ENCODE measurements around the gene ZACN.
A peak's percentile ranks its signal among the peaks of the same experiment; 100 is the strongest.

ZACN gene

DNA sequence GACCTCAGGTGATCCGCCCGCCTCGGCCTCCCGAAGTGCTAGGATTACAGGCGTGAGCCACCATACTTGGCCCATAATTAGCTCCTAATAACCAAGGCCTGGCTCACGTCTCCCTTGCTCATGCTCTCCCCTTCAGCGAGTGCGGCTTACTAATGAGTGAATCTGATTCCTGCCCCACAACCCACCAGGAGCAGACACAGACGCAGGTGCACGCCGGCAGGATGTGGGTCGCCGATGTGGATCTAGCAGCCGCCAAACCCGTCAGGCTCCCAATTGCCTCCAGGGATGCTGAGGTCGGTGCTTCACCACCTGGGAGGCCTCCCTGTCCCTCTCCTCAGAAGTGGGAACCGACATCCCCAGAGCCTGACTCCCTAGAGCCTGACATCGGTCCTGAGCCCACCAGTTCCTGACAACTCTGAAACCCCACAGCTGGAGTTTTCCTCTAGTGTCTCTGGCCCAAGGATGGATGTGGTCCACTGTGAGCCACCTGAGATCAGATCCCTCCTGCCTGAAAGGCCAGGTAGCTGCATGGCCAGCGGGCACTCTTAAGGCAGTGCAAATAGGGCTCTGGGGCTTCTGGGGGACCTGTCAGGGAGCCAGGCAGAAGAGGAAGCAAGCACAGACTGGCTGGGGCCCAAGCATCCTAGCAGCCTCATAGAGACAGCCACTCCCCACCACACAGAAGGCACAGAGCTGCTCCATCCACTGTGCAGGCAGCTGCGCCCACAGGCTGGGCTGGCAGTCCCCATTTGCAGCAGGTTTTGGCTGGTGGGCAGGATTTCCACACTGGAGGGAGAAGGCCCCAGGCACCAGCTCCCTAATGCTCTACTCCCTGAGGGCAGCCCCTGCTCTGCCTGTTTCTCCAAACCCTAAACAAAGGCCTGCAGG lies 13.8 kb downstream of the ZACN start:
- Histone ChIP-seq H3K4me1 (ENCODE audit: control insufficient read depth, insufficient read depth, low read length, poor library complexity, severe bottlenecking) (no peaks in the 10 kb centered on the region), H3K4me3 (ENCODE audit: extremely low read depth, insufficient read depth, low read length, poor library complexity, severe bottlenecking) (no peak overlapping the region), H3K9me3 (ENCODE audit: control insufficient read depth, low read length) (no peaks in the 10 kb centered on the region), H3K36me3 (ENCODE audit: control insufficient read depth, insufficient read depth, low read length) (peaks cover 97% of the 10 kb centered on the region), H3K27ac (ENCODE audit: low read depth, low read length, severe bottlenecking) (no peak overlapping the region)
- 95% methylated on average over 13 to 20 of the region's 20 CpGs for WGBS, 2 experiments (ENCODE audit: insufficient coverage in 2 of 2)

DNA sequence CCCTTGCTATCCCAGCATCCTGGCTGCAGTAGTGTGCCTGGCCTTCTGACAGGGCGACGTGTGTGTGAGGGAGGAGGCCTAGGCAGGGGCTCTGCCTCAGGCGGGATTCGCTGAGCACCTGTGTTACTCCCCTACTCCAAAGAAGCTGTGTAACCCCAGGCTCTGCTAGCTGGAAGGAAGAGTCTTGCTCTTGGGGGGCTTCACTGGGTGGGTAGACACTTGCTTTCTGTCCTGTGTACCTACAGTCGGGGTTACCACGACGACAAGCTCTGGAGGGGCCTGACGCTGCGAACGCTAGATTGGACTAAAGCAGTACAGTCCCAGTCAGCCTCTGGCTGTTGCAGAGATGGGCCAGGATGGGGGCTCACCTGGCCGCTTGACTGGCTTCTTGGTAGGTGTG lies 15.1 kb downstream of the ZACN start:
- H3K9me3 ChIP-seq (ENCODE audit: control insufficient read depth, low read length), result no peaks in the 10 kb centered on the region
- H3K4me1 ChIP-seq (ENCODE audit: control insufficient read depth, insufficient read depth, low read length, poor library complexity, severe bottlenecking), result no peaks in the 10 kb centered on the region
- no peak overlapping the region for H3K4me3 ChIP-seq (ENCODE audit: extremely low read depth, insufficient read depth, low read length, poor library complexity, severe bottlenecking)
- peaks cover 97% of the 10 kb centered on the region for H3K36me3 ChIP-seq (ENCODE audit: control insufficient read depth, insufficient read depth, low read length)
- WGBS, 2 experiments (ENCODE audit: insufficient coverage in 2 of 2), result 90 to 92% methylated on average over 9 to 11 of the region's 11 CpGs
- H3K27ac ChIP-seq (ENCODE audit: low read depth, low read length, severe bottlenecking), result no peak overlapping the region

DNA sequence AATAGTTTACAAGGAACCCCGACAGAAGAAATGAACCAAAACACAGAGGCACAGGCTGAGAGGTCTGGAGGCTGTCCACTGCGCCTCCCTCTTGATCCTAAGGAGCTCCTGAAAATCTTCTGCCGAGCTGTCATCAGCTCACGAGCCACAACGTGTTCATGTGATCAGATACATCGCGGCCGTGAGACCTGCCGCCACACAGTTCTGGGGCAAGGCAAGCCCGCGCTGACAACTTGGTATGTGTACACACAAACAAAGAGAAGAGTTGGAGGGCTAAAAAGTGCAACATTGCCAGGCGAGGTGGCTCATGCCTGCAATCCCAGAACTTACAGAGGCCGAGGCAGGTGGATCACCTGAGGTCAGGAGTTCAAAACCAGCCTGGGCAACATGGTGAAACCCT lies 17.0 kb downstream of the ZACN start:
- Histone ChIP-seq H3K4me1 (ENCODE audit: control insufficient read depth, insufficient read depth, low read length, poor library complexity, severe bottlenecking) (no peaks in the 10 kb centered on the region), H3K4me3 (ENCODE audit: extremely low read depth, insufficient read depth, low read length, poor library complexity, severe bottlenecking) (no peak overlapping the region), H3K27ac (ENCODE audit: low read depth, low read length, severe bottlenecking) (no peak overlapping the region), H3K36me3 (ENCODE audit: control insufficient read depth, insufficient read depth, low read length) (peaks cover 99% of the 10 kb centered on the region), H3K9me3 (ENCODE audit: control insufficient read depth, low read length) (no peaks in the 10 kb centered on the region)
- 89 to 94% methylated on average over 6 to 13 of the region's 13 CpGs for WGBS, 2 experiments (ENCODE audit: insufficient coverage in 2 of 2)

DNA sequence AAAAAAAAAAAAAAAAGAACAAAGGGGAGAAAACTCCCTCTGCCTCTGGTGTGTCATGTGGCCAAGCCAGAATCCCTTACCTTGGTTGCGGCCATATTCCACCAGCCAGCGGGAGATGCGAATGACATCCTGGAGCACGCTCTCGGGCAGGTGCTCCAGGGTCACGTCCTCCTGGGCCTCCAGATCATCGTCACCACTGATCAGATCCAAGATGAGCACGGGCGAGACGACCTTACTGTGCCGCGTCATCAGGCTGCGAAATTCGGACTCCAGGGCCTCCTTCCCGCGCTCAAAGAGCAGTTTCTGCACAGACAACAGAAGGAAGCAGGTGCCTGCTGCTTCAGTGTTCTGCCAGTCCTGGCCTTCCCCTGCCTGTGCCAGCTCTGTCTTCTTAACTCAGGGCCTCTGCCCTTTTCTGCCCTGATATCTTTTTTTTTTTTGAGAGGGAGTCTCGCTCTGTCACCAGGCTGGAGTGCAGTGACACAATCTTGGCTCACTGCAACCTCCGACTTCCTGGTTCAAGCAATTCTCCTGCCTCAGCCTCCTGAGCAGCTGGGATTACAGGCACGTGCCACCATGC lies 18.8 kb downstream of the ZACN start:
- Histone ChIP-seq H3K27ac (ENCODE audit: low read depth, low read length, severe bottlenecking) (no peak overlapping the region), H3K36me3 (ENCODE audit: control insufficient read depth, insufficient read depth, low read length) (peaks cover 95% of the 10 kb centered on the region), H3K9me3 (ENCODE audit: control insufficient read depth, low read length) (no peaks in the 10 kb centered on the region), H3K4me1 (ENCODE audit: control insufficient read depth, insufficient read depth, low read length, poor library complexity, severe bottlenecking) (peaks cover 5% of the 10 kb centered on the region), H3K4me3 (ENCODE audit: extremely low read depth, insufficient read depth, low read length, poor library complexity, severe bottlenecking) (no peak overlapping the region)
- WGBS, 2 experiments (ENCODE audit: insufficient coverage in 2 of 2), result 98% methylated on average over 17 to 18 of the region's 19 CpGs

DNA sequence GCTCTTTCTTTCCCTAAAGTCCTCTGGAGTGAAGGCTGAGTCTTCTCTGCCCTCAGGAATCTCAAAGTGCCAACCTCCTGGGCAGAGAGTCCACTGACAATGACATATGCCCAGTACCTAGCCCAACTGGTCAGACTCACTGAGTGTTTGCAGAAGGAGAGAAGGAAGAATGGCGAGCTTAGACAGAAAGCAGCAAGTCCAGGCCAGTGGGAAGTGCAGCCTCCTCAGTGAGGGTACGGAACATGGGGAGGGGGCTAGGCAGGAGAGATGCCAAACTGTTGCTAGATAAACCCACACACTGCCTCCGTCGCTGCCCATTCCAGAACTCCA lies 23.9 kb downstream of the ZACN start:
- H3K4me3 ChIP-seq (ENCODE audit: extremely low read depth, insufficient read depth, low read length, poor library complexity, severe bottlenecking), result peak overlapping the region; percentile 85
- peaks cover 45% of the 10 kb centered on the region for H3K36me3 ChIP-seq (ENCODE audit: control insufficient read depth, insufficient read depth, low read length)
- 0 to 11% methylated on average over 3 to 4 of the region's 4 CpGs for WGBS, 2 experiments (ENCODE audit: insufficient coverage in 2 of 2)
- peak overlapping the region; percentile 76 for H3K27ac ChIP-seq (ENCODE audit: low read depth, low read length, severe bottlenecking)
- H3K4me1 ChIP-seq (ENCODE audit: control insufficient read depth, insufficient read depth, low read length, poor library complexity, severe bottlenecking), result peaks cover 5% of the 10 kb centered on the region
- no peaks in the 10 kb centered on the region for H3K9me3 ChIP-seq (ENCODE audit: control insufficient read depth, low read length)

DNA sequence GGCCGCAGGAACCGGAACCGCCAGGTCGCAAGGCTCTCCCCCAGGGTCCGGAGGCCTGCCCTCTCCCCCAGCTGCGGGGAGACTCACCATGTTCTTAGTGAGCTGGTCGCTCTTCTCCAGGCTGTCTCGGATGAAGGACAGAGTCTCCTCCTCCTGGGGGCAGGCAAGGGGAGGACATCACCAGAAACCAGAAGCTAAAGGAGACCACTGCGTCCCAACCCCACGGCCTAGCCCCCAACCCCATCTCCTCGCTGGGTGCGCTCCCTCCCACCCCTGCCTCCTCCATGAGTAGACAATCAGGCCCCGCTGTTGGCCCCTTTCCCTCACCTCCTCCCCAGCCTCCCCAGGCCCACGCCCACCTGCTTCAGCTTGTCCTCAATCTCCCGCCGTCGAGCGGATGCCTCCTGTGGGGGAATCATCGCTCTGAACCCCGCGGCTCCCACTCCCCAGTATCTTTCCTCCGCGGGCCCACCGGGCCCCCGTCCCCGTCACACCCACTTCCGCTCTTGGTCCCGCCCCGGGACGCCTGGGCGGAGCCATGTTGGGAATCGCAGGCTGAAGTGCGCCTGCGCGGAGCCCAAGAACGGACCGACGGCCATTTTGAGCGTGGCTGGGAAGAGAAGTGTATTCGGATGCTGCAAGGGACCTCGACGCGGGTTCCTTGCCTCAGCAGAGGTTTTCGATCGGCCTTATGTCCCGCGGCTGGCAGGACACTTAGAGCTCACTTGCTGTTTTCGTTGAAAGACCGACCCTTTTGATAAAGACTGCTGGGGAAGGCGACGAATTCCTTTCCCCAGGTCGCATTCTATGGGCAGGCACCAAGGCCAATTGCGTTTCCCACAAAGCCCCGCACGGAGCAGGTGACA lies 24.5 kb downstream of the ZACN start, which contains the start of gene EXOC7:
Gene EXOC7 (minus strand): TSS at position 514 of the 866 bp plus-strand sequence. CDS start 95 bp downstream, at position 419.
- Histone ChIP-seq H3K4me3 (ENCODE audit: extremely low read depth, insufficient read depth, low read length, poor library complexity, severe bottlenecking) (peak within 1 kb of the TSS; percentile 85), H3K36me3 (ENCODE audit: control insufficient read depth, insufficient read depth, low read length) (peaks cover 39% of the 10 kb centered on the region), H3K9me3 (ENCODE audit: control insufficient read depth, low read length) (no peaks in the 10 kb centered on the region), H3K27ac (ENCODE audit: low read depth, low read length, severe bottlenecking) (peak within 1 kb of the TSS; percentile 76), H3K4me1 (ENCODE audit: control insufficient read depth, insufficient read depth, low read length, poor library complexity, severe bottlenecking) (peaks cover 5% of the 10 kb centered on the region)
- 8 to 9% methylated on average over 51 to 52 of the region's 55 CpGs for WGBS, 2 experiments (ENCODE audit: insufficient coverage in 2 of 2)

DNA sequence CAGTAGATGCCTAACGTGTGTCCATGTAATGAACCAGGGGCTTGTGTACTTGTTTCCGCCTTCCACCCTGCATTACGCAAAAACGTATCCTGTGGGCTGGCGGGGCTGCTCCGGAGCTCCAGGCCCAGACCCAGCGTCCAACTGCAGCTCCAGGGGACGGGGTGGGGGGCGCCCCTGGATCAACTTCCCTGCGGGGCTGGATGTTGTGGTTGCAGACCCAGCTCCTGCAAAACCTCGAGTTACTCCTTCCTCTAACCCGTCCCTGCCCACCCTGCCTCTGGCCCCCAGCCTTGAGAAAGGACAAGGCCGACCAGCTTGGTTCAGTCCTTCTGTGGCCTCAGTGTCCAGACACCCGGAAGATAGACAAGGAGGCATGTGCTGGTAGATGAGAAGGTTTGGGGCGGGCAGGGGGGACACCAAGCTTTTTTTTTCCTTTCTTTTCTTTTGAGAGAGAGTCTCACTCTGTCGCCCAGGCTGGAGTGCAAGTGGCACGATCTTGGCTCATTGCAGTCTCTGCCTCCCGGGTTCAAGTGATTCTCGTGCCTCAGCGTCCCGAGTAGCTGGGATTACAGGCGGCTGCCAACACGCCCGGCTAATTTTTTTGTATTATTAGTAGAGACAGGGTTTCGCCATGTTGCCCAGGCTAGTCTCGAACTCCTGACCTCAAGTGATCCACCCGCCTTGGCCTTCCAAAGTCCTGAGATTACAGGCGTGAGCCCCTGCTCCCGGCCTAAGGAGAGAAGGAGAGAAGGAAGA lies 25.3 kb downstream of the ZACN start:
- H3K4me3 ChIP-seq (ENCODE audit: extremely low read depth, insufficient read depth, low read length, poor library complexity, severe bottlenecking), result peak overlapping the region; percentile 85
- peaks cover 5% of the 10 kb centered on the region for H3K4me1 ChIP-seq (ENCODE audit: control insufficient read depth, insufficient read depth, low read length, poor library complexity, severe bottlenecking)
- WGBS, 2 experiments (ENCODE audit: insufficient coverage in 2 of 2), result 90 to 92% methylated on average over 19 to 26 of the region's 29 CpGs
- peaks cover 31% of the 10 kb centered on the region for H3K36me3 ChIP-seq (ENCODE audit: control insufficient read depth, insufficient read depth, low read length)
- H3K27ac ChIP-seq (ENCODE audit: low read depth, low read length, severe bottlenecking), result peak overlapping the region; percentile 76
- H3K9me3 ChIP-seq (ENCODE audit: control insufficient read depth, low read length), result no peaks in the 10 kb centered on the region

DNA sequence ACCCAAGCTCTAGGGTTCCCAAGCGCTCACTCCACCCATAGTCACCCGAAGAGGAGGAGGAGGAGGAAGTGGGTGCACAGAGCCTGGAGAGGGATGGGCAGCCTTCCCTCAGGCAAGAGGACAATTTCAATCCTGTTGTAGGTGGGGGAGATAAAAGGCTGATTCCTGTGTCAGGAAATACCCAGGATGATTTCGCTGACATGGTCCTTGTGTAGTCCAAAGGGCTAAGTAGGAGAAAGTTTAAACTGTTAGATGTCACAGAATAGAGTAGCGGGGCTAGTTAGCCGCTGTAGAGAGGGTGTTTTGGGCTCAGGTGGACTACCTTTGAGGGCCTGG lies 25.9 kb downstream of the ZACN start:
- Histone ChIP-seq H3K27ac (ENCODE audit: low read depth, low read length, severe bottlenecking) (no peak overlapping the region), H3K4me1 (ENCODE audit: control insufficient read depth, insufficient read depth, low read length, poor library complexity, severe bottlenecking) (peaks cover 5% of the 10 kb centered on the region), H3K4me3 (ENCODE audit: extremely low read depth, insufficient read depth, low read length, poor library complexity, severe bottlenecking) (no peak overlapping the region), H3K36me3 (ENCODE audit: control insufficient read depth, insufficient read depth, low read length) (peaks cover 25% of the 10 kb centered on the region), H3K9me3 (ENCODE audit: control insufficient read depth, low read length) (no peaks in the 10 kb centered on the region)
- 93 to 99% methylated on average over 2 to 4 of the region's 5 CpGs for WGBS, 2 experiments (ENCODE audit: insufficient coverage in 2 of 2)

DNA sequence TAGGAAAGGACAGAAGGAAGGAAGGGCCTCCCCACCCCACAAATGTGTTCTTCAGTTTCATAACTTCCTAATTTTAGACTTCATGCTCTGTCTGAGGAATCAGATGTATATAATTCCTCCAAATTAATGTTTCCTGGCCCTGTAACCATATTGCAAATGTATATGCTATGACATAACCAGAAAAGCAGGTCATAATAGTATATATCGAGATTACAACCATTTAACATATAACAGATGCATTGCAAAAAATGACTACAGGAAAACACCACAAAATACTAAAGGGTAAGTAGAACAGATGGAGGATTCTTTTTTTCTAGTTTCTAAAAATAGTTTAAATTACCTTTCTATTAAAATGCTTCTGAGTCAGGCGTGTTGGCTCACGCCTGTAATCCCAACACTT lies 27.7 kb downstream of the ZACN start:
- H3K27ac ChIP-seq (ENCODE audit: low read depth, low read length, severe bottlenecking), result no peak overlapping the region
- H3K4me1 ChIP-seq (ENCODE audit: control insufficient read depth, insufficient read depth, low read length, poor library complexity, severe bottlenecking), result peaks cover 5% of the 10 kb centered on the region
- no peak overlapping the region for H3K4me3 ChIP-seq (ENCODE audit: extremely low read depth, insufficient read depth, low read length, poor library complexity, severe bottlenecking)
- H3K36me3 ChIP-seq (ENCODE audit: control insufficient read depth, insufficient read depth, low read length), result peaks cover 7% of the 10 kb centered on the region
- H3K9me3 ChIP-seq (ENCODE audit: control insufficient read depth, low read length), result no peaks in the 10 kb centered on the region
- 100% methylated on average over 1 of the region's 3 CpGs; no CpG with 5 or more reads in 1 of the 2 experiments for WGBS, 2 experiments (ENCODE audit: insufficient coverage in 2 of 2)

DNA sequence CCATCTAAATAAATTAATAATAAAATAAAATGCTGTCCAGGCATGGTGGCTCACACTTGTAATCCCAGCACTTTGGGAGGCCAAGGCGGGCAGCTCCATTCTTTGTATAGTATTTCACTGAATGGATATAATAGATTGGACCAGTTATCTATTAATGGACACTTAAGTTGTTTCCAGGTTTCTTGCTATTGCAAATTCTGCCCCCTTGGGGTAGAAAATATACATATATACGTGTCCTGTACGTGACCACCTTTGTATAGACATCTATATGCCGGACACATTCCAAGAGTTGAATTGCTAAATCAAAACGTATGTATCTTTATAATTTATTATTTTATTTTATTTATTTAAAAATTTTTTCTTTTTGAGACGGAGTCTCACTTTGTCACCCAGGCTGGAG lies 28.5 kb downstream of the ZACN start:
- WGBS, 2 experiments (ENCODE audit: insufficient coverage in 2 of 2), result 86% methylated on average over 2 of the region's 6 CpGs; no CpG with 5 or more reads in 1 of the 2 experiments
- H3K9me3 ChIP-seq (ENCODE audit: control insufficient read depth, low read length), result no peaks in the 10 kb centered on the region
- H3K4me3 ChIP-seq (ENCODE audit: extremely low read depth, insufficient read depth, low read length, poor library complexity, severe bottlenecking), result no peak overlapping the region
- no peaks in the 10 kb centered on the region for H3K4me1 ChIP-seq (ENCODE audit: control insufficient read depth, insufficient read depth, low read length, poor library complexity, severe bottlenecking)
- H3K36me3 ChIP-seq (ENCODE audit: control insufficient read depth, insufficient read depth, low read length), result no peaks in the 10 kb centered on the region
- H3K27ac ChIP-seq (ENCODE audit: low read depth, low read length, severe bottlenecking), result no peak overlapping the region

Measured in mesodermal cell (in vitro differentiated cells).